NCI-H1436 treated with DMSO at 0.1 percent for 48 hours (cell line): ENCODE results near the gene SDHC.

Experiments
- DNase-seq: peaks from one replicate; lab custom pipeline; 2025; lab: John Stamatoyannopoulos, UW

SDHC gene

DNA sequence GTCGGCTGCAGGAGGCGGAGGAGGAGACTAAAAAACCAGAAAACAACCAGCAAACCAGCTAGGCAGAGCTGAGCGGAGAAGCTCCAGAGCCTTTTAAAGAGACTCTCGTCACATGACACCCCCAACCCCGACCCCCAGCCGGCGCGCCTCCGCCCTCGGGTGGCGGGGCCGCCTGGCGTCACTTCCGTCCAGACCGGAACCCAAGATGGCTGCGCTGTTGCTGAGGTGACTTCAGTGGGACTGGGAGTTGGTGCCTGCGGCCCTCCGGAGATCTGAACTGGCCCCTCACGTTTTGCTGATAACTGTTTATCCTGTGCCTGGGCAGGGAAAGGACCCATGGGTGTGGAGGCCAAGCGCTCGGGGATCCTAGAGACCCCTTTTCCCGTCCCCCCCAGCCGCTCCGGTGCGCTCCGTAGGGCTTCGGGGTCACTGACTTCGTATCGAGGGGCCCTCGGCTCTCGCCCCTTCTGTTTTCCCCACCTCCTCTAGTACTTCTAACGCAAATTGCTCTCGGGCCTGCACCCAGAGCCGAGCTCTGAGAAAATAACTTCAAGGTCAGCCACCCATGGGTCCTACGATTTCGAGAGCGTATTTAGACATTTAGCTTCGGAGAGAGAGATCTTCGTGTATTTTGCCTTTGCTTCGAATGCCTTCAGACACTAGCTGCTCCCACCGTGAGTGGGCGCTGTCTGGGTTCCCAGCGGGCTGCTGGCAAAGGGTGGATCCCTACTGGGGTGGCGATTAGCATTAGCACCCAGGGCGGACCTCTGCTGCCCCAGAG, at the start of gene SDHC:
SDHC (plus strand) TSS at position 181 of the 781 bp plus-strand sequence; CDS start at position 206, 25 bp downstream.
- no peak for DNase-seq

DNA sequence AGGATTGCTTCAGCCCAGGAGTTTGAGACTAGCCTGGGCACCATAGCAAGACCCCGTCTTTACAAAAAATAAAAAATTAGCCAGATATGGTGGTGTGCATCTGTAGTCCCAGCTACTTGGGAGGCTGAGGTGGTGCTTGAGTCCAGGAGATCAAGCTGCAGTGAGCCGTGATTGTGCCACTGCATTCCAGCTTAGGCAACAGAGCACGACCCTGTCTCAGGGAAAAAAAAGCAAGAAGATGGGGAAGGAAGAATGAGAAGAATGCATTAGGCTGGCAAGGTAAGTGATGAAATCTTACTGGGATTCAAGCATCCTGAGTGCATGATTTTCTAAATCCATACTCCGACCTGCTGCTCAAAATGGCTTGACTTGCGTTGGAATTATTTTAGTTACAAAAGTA, 48.9 kb upstream of the SDHC start:
- no peak for DNase-seq

DNA sequence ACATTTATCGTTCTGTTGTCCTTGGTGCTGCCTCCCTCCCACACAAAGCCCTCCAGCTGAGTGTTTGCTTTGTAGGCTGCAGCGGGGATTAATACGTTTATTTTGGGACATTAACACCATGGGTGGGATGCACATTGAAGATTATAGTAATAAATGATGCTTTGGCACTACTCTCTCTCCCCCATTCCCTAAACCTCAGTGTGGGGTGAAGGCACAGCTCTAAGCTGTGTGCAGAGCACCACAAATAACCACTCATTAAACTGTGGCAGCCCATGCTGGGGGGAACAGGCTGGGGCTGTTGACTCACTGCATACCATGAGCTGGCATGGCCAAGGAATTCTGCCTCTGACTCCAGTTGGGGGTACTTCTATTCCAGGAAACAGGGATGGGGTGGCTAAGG, 48.0 kb upstream of the SDHC start:
- no peak for DNase-seq

DNA sequence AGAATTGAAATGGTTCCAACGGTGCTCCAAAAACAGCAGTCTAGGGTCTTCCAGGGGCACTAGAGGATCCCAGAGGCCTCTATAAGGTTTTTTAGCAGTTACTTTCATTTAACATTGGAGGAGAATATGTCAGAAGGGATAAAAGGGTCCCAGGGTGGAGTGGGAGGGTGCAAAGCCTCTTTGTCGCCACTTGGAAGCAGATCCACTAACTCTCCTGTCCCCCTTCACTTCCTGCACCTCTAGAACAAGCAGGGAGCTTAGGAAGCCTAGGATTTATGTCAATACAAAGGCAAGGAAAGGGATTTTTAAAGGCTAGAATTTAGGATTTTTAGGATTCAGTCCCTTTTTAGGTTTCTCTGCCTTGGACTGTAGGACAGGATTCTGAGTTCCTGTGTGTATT, 47.3 kb upstream of the SDHC start:
- no peak for DNase-seq

DNA sequence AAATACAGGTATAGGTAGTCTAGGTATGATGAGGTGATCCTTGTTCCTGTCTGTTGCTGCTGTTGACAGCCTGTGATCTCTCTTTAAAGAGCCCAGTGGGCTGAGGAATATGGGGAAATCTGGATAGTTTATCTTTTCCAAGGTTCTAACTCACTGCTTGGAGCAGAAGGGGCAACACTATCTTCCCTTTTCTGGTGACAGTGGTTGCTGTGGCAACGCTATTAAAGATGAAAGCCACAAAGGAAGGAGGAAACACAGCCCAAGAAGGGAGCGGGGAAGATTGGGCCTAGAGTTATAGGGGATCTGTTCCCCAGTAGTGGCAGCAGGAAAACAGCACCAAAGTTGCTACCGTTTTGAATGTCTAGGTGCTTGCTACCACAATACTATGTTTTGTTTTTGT, 46.9 kb upstream of the SDHC start:
- no peak for DNase-seq

DNA sequence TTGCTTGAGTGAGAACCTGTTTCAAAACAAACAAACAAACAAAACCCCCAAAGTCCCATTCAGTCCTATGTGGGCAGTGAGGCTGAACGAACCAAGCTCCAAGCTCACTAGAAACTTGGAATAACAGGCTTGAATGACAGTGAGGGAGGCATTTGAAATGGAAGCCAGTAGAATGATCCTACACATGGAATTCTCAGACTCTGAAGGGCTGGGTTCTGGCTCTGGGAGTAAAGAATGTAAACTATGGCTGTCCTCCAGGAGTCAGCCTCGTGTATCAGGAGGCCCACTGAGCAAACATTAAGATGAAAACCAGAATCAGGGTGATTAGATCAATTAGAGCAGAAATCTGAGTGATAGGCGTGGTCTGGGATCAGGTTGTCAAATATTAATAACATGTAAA, 40.8 kb upstream of the SDHC start:
- no peak for DNase-seq

- no peak for DNase-seq
Measured at GRCh38 chr1:161274874-161275273, 39.3 kb upstream of the SDHC start.

DNA sequence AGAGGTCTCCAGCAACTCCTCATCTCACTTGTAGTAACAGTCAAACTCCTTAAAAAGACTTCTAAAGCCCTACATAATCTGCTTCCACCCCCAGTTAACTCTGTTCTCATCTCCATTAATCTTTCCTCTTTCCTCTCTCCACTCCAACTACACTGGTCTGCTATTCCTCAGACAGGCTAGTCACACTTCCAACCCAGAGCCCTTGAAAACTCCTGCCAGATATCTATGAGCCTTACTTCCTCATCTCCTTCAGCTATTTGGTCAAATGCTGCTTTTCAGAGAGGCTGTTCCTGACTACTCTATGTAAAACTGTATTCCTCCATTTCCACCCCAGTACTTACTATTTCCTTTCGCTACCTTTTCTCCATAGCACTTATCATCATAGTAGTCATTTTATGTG, 31.2 kb upstream of the SDHC start:
- DNase-seq, result no peak

- DNase-seq, result no peak
Measured at GRCh38 chr1:161285113-161285512, 29.1 kb upstream of the SDHC start.

DNA sequence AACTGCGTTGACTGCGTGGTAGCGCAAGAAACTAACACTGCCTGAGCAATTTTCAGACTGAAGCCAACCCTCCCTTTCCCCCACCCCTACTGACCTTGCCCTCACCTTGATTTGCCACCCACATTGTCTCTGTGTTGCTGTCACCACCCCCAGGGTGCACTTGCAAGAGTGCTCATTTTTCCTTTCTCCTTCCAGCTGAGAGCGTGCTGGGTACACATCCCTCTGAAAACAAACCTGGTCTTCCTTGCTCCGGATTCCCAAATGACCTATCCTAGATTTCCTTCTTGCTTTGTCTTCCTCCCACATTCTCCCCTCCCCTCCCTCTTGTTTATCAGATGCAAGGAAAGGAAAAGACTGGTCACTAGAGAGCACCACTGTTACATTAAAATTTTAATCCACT, 28.7 kb upstream of the SDHC start:
- no peak for DNase-seq

DNA sequence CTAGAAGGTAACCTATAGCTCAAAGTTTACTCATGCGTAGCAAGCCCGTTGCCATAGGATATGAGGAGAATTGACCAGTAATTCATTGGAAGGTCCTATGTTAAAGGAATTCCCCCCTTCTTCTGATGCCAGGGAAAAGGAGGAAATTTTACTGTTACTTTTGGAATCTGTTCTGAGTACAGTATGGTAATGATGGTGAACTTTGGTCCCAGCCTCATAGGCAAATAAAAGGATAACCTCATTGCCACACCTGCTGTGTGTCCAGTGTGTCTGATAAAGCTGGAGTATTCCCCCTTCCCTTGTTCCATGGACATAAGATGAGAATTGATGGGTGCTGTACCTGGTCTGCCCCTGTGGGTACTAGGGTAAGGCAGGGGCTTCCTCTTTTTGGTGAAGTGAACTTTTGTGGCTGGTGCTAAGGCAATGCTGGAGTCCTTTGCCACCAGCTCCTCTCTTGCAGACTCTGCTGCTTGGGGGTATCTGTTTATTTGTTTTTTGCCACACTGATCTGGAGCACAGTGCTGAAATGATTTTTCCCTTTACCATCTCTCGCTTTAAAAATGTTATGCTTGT, 26.6 kb upstream of the SDHC start:
- no peak for DNase-seq

DNA sequence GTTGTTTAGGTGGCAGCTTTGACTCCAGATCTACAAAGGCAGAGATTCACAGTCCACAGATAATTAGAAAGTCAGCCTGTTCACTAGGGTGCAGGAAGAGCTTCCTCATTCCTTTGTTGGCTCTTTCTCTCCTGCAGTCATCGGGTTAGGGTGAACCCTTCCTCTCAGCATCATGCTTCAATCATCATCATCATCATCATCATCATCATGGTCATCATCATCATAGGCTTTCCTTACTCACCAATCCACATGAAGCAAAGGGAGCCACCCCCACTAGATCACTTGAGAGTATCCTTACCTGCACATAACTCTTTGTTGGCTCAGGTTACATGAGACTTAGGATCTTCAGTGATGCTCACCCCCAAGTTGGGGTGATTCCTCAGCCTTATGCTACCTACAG, 23.4 kb upstream of the SDHC start:
- no peak for DNase-seq

- DNase-seq, result no peak
Measured at GRCh38 chr1:161297415-161297814, 16.8 kb upstream of the SDHC start.

DNA sequence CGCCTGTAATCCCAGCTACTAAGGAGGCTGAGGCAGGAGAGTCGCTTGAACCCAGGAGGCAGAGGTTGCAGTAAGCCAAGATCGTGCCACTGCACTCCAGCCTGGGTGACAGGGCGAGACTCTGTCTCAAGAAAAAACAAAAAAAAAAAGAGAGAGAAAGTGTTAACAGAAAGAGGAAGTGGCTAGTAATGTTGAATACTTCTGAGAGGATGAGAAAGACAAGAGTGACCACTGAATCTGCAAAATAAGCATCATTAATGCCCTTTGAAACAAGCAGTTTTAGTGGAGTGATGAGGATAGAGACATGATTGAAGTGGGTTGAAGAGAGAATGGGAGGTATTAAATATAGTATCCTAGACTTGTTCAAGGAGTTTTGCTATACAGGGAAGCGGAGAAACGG, 16.1 kb upstream of the SDHC start:
- no peak for DNase-seq

DNA sequence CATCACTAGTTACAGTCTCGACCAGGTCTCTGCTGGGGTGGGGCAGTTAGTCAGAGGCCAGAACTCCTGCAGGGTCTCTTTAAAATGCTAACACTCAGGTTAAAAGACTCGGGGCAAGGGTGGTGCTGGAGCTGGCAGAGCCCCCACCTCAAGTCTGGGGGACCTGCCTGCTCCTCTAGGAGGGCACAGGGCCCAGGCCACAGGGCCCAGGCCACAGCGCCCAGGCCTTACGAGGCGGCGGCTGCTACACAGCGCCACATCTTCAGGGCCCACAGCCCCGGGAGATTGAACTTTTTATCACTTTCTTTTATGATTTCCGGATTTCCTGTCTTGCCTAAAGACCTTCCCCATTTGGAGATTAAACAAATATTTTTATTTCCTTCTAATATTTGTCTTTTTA, 14.8 kb upstream of the SDHC start:
- no peak for DNase-seq

DNA sequence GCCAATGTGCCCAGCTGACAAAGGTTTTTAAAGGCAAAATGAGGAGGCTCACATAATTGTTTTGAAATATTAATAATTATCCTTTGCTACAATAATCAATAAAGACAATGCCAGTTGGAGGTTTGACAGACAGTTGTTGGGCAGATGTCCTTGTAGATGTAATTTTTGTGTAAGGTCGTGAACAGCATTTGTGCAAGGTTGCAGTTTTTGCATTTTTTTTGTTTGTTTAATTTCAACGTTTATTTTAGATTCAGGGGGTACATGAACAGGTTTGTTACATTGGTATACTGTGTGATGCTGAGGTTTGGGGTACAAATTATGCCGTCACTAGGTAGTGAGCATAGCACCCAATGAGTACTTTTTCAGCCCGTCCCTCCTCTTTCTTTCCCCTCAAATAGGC, 13.7 kb upstream of the SDHC start:
- DNase-seq, result no peak

- no peak for DNase-seq
Measured at GRCh38 chr1:161304927-161305866, 9.0 kb upstream of the SDHC start.

DNA sequence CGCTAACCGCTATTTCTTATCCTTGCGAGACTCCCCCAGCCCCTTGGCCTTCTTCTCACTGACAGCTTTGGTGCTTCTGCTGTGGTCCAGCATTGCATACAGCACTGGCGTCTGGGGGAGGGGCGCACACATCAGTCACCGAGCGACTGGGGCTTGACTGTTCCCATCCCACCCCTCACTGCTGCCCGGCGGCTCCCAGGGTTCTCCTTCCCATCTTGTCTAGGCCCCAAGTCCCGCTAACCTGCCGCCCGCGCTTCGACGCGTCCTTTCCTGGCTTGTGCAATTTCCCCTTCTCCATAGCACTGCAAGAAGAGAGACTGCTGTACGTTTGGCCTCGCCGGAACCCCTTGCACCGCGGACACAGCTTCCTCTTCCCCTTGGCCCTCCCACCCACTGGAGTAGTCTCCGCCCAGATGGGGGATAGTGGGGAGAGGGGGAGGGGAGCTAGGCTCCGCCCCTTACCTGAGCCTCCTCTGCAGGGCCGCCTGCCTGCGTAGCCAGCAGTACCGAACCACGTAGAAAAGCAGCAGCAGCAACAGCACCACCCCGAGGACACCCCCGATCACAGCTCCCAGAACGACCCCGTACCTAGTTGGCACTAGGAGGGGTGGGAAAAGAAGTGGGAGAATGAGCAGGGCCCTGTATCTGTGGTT, 8.2 kb upstream of the SDHC start:
- peak; percentile 66 for DNase-seq

DNA sequence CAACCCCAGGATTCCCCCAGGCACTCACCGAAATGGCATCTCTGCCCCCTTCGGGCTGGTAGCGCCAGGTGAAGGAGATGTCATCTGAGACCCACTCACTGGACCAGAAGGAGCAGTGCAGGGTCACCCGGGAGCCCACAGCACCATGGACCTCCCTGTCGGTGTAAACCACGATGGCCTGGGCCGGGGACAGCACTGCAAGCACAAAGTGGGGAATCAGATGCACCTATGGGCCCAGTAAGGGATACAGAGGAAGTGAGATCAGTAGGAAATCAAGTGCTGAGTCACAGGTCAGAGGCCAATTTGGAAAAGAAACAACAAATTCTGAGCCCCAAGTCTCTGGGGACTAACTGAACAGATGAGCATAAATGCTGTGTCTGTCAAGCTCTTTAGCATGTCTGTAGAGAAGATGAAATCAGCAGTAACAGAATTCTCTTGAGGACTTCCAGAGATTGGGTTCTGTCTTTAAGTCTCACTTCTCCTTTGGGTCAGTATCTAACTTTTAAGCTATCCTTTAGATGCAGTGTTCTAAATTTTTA, 6.9 kb upstream of the SDHC start:
- DNase-seq, result no peak

- no peak for DNase-seq
Measured at GRCh38 chr1:161307892-161308638, 6.1 kb upstream of the SDHC start.

DNA sequence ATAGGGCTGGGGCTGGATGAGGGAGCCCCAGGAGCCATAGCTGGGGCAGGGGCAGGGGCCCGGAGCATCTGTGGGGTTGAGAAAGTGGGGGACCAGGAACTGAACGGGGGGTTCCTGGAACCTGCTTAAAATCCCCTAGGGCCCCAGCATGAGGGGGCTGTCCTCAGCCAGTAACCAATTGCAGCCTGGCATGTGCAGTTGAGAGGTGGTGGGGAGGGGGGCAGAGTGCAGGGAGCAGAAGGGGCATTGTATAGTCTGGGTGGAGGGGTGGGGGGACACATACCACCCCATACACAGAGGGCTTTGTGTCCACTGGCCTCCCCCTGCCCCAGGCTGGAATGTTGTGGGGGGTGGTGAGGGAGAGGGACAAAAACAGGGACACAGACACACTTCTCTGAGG, 4.3 kb upstream of the SDHC start, which contains the start of gene MPZ:
MPZ (minus strand) TSS at position 101 of the 400 bp plus-strand sequence; CDS start at position 38, 63 bp downstream.
- DNase-seq, result no peak
